Heart right ventricle (tissue), 16 donors: Measurements from ENCODE around the gene KCNMB4. TPM values are rescaled to one million over a fixed set of nuclear protein-coding genes. Genes with fewer than 3 reads are reported as not detected.
A peak's percentile ranks its signal among the peaks of the same experiment; 100 is the strongest.

Experiments used
- ATAC-seq, 8 donors: fragments of 200-7000 bp; cut with Tn5 transposase; one replicate each; pipeline ENCODE4 v1.9.1; 2020; ENCODE audit warnings: mild to moderate bottlenecking in 8 of 8, moderate library complexity in 8 of 8, moderate number of reproducible peaks in 1 of 8
- DNase-seq, 2 donors: peaks; one replicate each; pipeline ENCODE4 v3.0.0-alpha.2; 2020
- H3K27ac ChIP-seq, 10 donors: fragments of 200-600 bp; sonication (generic) in 2 of 10; one replicate each; pipeline versions ENCODE4 v1.5.0 to v1.8.0; 2020 to 2022; ENCODE audit warnings: mild to moderate bottlenecking in 3 of 10
- H3K27me3 ChIP-seq, 7 donors: fragments of 200-600 bp; one replicate each; pipeline ENCODE4 v1.8.0; 2021 to 2022; ENCODE audit warnings: mild to moderate bottlenecking in 2 of 7
- H3K36me3 ChIP-seq, 9 donors: fragments of 200-600 bp; sonication (generic) in 1 of 9; one replicate each; pipeline versions ENCODE4 v1.5.0 to v1.8.0; 2020 to 2022; ENCODE audit warnings: mild to moderate bottlenecking in 2 of 9
- H3K4me1 ChIP-seq, 9 donors: fragments of 200-600 bp; sonication (generic) in 1 of 9; one replicate each; pipeline versions ENCODE4 v1.5.0 to v1.8.0; 2020 to 2022; ENCODE audit warnings: mild to moderate bottlenecking in 4 of 9
- H3K4me3 ChIP-seq, 10 donors: fragments of 200-600 bp; sonication (generic) in 2 of 10; one replicate each; pipeline versions ENCODE4 v1.5.0 to v1.8.0; 2020 to 2022; ENCODE audit warnings: mild to moderate bottlenecking in 7 of 10, moderate library complexity in 2 of 10
- H3K9me3 ChIP-seq, 11 donors: fragments of 200-600 bp in 10 of 11; sonication (generic) in 2 of 11; one replicate each; pipeline versions ENCODE4 v1.5.0 to v1.8.0; 2013 to 2022; ENCODE audit warnings: mild to moderate bottlenecking in 2 of 11, control low read depth in 1 of 11, moderate library complexity in 1 of 11
- CTCF ChIP-seq, 9 donors: fragments of 200-600 bp; sonication (generic) in 2 of 9; IDR thresholded peaks; one replicate each; pipeline versions ENCODE4 v1.5.0 to v1.8.0; 2021 to 2022; ENCODE audit warnings: antibody characterized with exemption in 9 of 9, mild to moderate bottlenecking in 5 of 9, moderate library complexity in 1 of 9
- WGBS, 2 donors: extraction: QIAGEN DNeasy Blood & Tissue Kit; methylation state at CpG; one replicate each; pipeline ENCODE4 v1.1.7; 2013; ENCODE audit warnings: inconsistent platforms in 1 of 2; 5-methylcytosine and 5-hydroxymethylcytosine counted together
- intact Hi-C, 10 donors: fragments of 100-400 bp; cut with DNase I; formaldehyde crosslinking; loops; one replicate each; pipeline versions ENCODE4 v1.11.1 to v1.14.2; 2022
- polyA plus RNA-seq, 2 donors: library from polyadenylated mRNA; stranded (reverse); fragments of 200-250 nt; gene quantifications; one replicate each; pipeline ENCODE4 v1.2.3, GENCODE V29; 2013
- total RNA-seq, 10 donors: library from RNA; stranded (reverse); fragmentation: NEBNext Ultra II Directional in 3 of 10; extraction: Animal tissue kit (Norgen Biotek cat#: 25700) in 3 of 10; gene quantifications; one replicate each; pipeline versions ENCODE4 v1.2.1 to v1.2.4, GENCODE V29; 2021 to 2023
- donor health status: Arrhythmogenic right ventricular cardiomyopathy.
- donor health status: ischemic (EF 13 %, LVEDD 7.1; RV severe dilation, severe dysfunction).
- donor health status: healthy with polysubstance abuse.
- donor health status: DM: no; HTN: yes; CAD: no.
- donor health status: DM: no; HTN: no; CAD: no.
- donor health status: ischemic (EF 25% LVEDD 6.9; RV normal size, moderate dysfunction).
- donor health status: ischemic (EF 25% LVEDD 5.7; RV mildly dilated, moderate dysfunction).
- donor health status: healthy.
- donor health status: DM: yes; HTN: yes; CAD: no.
- donor health status: Ischemic cardiomyopathy.
- donor health status: ischemic (EF 35%, LVEDD 5.7; RV mildly dilated, moderate dysfunction).
- donor health status: nonischemic (EF 11% LVEDD 7.7; RV severe dilation, severe dysfunction).
- donor health status: DM: yes; HTN: yes; CAD: no.
- donor health status: PGD.
- donor health status: ischemic (EF 29% LVEDD 5.4; RV normal size, mild dysfunction).
- donor health status: nonischemic (EF 23%, LVEDD 6.1; RV moderate dilation, normal function).

KCNMB4 gene
- total and polyA plus RNA-seq, 12 donors: 1.2 to 3.8 (median 2.0) TPM

- no peak for TF ChIP-seq CTCF (IDR thresholded peaks at IDR 0.05)
- intact Hi-C loops: no loop called here
- Histone ChIP-seq H3K27ac (no peak overlapping the region), H3K36me3 (peaks cover 0 to 63% (median 27%) of the 10 kb centered on the region in 9 donors), H3K27me3 (no peaks in the 10 kb centered on the region), H3K4me3 (no peak overlapping the region), H3K9me3 (no peaks in the 10 kb centered on the region), H3K4me1 (no peaks in the 10 kb centered on the region)
- ATAC-seq: no peak
- 97 to 98% methylated on average over 8 of the region's 8 CpGs for WGBS, 2 donors
- DNase-seq: no peak
Observed at GRCh38 chr12:70334742-70335141, 31.3 kb upstream of the KCNMB4 start.

GRCh38 chr12:70338531-70338930 lies 27.6 kb upstream of the KCNMB4 start:
- 80 to 92% methylated on average over 2 of the region's 2 CpGs for WGBS, 2 donors
- intact Hi-C loops: no loop called here
- no peak for TF ChIP-seq CTCF (IDR thresholded peaks at IDR 0.05)
- Histone ChIP-seq H3K4me3 (no peak overlapping the region), H3K36me3 (peaks cover 0 to 90% (median 52%) of the 10 kb centered on the region in 9 donors), H3K9me3 (no peaks in the 10 kb centered on the region), H3K27ac (no peak overlapping the region), H3K27me3 (no peaks in the 10 kb centered on the region), H3K4me1 (no peaks in the 10 kb centered on the region)
- DNase-seq (no peak), ATAC-seq (no peak)

- Histone ChIP-seq H3K4me3 (no peak overlapping the region), H3K36me3 (peaks cover 0 to 83% (median 16%) of the 10 kb centered on the region in 9 donors), H3K9me3 (no peaks in the 10 kb centered on the region), H3K27me3 (no peaks in the 10 kb centered on the region), H3K4me1 (peaks cover 0 to 16% (median 0%) of the 10 kb centered on the region in 9 donors), H3K27ac (no peak overlapping the region)
- DNase-seq (no peak), ATAC-seq (no peak)
- intact Hi-C loops: loop anchor here in 1 of 10 donors (10.0 kb wide), 1 partner anchor 106 kb away; the partner anchor contains the start of gene CNOT2
- WGBS, 2 donors: 96 to 99% methylated on average over 2 of the region's 2 CpGs
- TF ChIP-seq CTCF (IDR thresholded peaks at IDR 0.05): no peak
Observed at GRCh38 chr12:70351076-70351475, 15.0 kb upstream of the KCNMB4 start.

- 92 to 93% methylated on average over 6 of the region's 6 CpGs for WGBS, 2 donors
- ATAC-seq (no peak), DNase-seq (no peak)
- Histone ChIP-seq H3K27ac (peak overlapping the region in 1 of 10 donors; percentile 66), H3K27me3 (no peaks in the 10 kb centered on the region), H3K9me3 (no peaks in the 10 kb centered on the region), H3K36me3 (peaks cover 0 to 53% (median 9%) of the 10 kb centered on the region in 9 donors), H3K4me3 (no peak overlapping the region), H3K4me1 (peaks cover 0 to 16% (median 0%) of the 10 kb centered on the region in 9 donors)
- intact Hi-C loops: loop anchor here in 1 of 10 donors (10.0 kb wide), 1 partner anchor 109 kb away; the partner anchor contains the start of gene CNOT2
- TF ChIP-seq CTCF (IDR thresholded peaks at IDR 0.05): no peak
Observed at GRCh38 chr12:70353780-70354660, 12.1 kb upstream of the KCNMB4 start.
